ENCODE measurements around the gene SCLY. TPM values are rescaled to one million over a fixed set of nuclear protein-coding genes. Genes with fewer than 3 reads are reported as not detected.
"Not testable (repeated sequence)": the region's sequence is repeated elsewhere in the genome, so short reads cannot be mapped to it uniquely, and the experiment has no call there.

SCLY gene
- total RNA-seq, 2 experiments from 2014 or later, result 27.1 to 30.0 TPM

DNA sequence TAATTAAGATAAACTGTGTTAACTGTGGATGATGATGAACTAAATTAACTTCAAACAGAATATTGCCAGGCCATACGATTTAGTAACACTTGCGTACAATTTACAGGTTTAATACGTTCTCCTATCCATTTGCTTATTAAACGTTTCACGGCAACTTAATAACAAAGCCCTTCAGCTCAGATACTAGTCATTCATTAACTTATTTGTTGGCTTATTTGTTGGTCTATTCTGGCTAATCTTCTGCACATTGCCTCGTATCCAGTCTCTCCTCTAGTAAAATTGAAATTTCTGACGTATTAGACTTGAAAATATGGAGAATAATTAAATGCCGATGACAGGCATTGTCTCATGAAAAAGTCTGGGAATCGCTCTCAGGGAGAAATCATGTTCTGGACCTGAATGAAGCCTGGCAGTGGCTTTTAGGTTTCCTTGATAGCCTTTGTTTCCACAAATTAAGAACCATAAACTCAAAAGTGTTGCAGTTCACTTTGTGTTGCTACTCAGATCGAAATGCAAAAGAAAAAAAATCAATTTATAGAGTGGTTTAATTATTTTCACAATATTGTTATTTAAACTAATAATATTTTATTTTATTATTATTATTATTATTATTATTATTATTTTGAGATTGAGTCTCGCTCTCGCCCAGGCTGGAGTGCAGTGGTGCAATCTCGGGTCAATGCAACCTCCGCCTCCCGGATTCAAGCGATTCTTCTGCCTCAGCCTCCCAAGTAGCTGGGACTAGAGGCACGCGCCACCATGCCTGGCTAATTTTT lies 4.5 kb downstream of the SCLY start:
- CTCF ChIA-PET, result no interaction called here
- POLR2A ChIA-PET, result no interaction called here
- Mint-ChIP-seq H3K27me3 (no peaks in the 10 kb centered on the region), H3K27ac (no peak overlapping the region), H3K9me3 (peaks cover 9% of the 10 kb centered on the region), H3K36me3 (ENCODE audit: low read depth) (peaks cover 53% of the 10 kb centered on the region), H3K4me1 (peaks cover 69% of the 10 kb centered on the region), H3K4me3 (no peak overlapping the region)
- no peak for DNase-seq

DNA sequence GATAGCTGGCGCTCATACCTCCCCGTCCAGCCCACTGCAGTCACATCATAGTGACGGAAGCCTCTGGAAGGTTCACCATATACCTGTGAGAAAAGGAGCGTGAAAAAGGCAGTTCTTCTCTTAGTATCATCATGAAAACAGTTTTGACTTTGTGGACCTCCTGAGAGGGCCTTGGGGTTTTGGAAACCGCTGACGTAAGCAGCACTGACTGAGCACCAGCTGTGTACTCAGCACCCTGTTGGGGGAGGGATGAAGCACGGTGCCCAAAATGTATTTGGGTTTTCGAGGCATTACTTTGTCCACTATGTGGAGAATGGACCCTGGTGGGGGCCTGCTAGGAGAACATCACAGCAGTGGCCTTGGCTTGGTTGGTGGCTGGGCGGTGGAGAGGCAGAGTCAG lies 5.4 kb downstream of the SCLY start:
- no peak for DNase-seq
- ChIA-PET POLR2A (interaction anchor here (0.6 to 0.7 kb wide), 2 partner anchors 43 to 60 kb away, joined by 3 to 4 read pairs; no protein-coding TSS in a partner anchor), CTCF (no interaction called here)
- Mint-ChIP-seq H3K4me3 (no peak overlapping the region), H3K27ac (peak overlapping the region; percentile 14), H3K27me3 (no peaks in the 10 kb centered on the region), H3K9me3 (peaks cover 9% of the 10 kb centered on the region), H3K36me3 (ENCODE audit: low read depth) (peaks cover 55% of the 10 kb centered on the region), H3K4me1 (peaks cover 71% of the 10 kb centered on the region)

DNA sequence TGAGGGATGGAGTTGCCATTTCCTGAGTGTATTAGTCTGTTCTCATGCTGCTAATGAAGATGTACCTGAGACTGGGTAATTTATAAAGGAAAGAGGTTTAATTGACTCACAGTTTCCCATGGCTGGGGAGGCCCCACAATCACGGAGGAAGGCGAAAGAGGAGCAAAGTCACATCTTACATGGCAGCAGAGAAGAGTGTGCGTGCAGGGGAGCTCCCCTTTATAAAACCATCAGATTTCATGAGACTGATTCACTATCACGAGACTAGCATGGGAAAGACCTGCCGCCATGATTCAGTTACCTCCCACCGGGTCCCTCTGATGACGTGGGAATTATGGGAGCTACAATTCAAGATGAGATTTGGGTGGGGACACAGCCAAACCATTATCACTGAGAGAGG lies 5.9 kb downstream of the SCLY start:
- CTCF ChIA-PET, H3K9me3 Mint-ChIP-seq, H3K4me3 Mint-ChIP-seq, H3K27me3 Mint-ChIP-seq, DNase-seq: not testable (repeated sequence)
- Mint-ChIP-seq H3K36me3 (ENCODE audit: low read depth) (peaks cover 57% of the 10 kb centered on the region), H3K27ac (peak overlapping the region; percentile 14), H3K4me1 (peaks cover 67% of the 10 kb centered on the region)
- POLR2A ChIA-PET, result interaction anchor here (0.7 kb wide), 1 partner anchor 42 kb away, joined by 4 read pairs; no protein-coding TSS in a partner anchor

- Mint-ChIP-seq H3K27ac (peak overlapping the region; percentile 1), H3K9me3 (peaks cover 19% of the 10 kb centered on the region), H3K27me3 (no peaks in the 10 kb centered on the region), H3K4me3 (no peak overlapping the region), H3K36me3 (ENCODE audit: low read depth) (peaks cover 69% of the 10 kb centered on the region), H3K4me1 (peaks cover 60% of the 10 kb centered on the region)
- CTCF ChIA-PET, result interaction anchor here (1.1 kb wide), 2 partner anchors 15 to 17 kb away, joined by 4 read pairs; no protein-coding TSS in a partner anchor
- POLR2A ChIA-PET, result no interaction called here
- no peak for DNase-seq
These were observed 7.1 kb downstream of the SCLY start for GRCh38 chr2:238067939-238068338.

GRCh38 chr2:238069021-238069709 lies 8.4 kb downstream of the SCLY start:
- H3K4me3 Mint-ChIP-seq, result peak overlapping the region; percentile 54
- no peak for DNase-seq
- H3K9me3 Mint-ChIP-seq, result peaks cover 23% of the 10 kb centered on the region
- H3K4me1 Mint-ChIP-seq, result peaks cover 48% of the 10 kb centered on the region
- peak overlapping the region; percentile 86 for H3K27ac Mint-ChIP-seq
- H3K27me3 Mint-ChIP-seq, result no peaks in the 10 kb centered on the region
- peaks cover 78% of the 10 kb centered on the region for H3K36me3 Mint-ChIP-seq (ENCODE audit: low read depth)
- ChIA-PET CTCF (no interaction called here), POLR2A (interaction anchor here (0.6 kb wide), 1 partner anchor 218 kb away, joined by 3 read pairs; no protein-coding TSS in a partner anchor)

DNA sequence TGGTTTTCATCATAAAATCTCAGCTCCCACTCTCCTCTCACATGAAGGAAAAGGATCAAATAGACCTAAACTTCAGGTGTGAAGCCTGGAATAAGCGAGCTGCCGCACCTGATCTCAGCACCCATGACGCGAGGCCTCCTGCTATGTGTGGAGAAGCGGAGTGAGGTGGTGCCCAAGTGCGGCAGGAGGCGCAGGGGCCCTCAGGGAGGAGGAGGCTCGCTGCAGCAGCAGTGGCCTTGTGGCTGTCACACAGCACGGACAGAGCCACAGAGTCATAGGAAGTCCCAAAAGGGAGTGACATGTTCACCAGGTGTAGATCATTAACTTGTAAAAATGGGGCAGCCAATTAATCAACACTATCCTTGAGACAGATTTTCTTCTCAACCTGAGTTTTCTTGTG lies 9.1 kb downstream of the SCLY start:
- peaks cover 43% of the 10 kb centered on the region for H3K4me1 Mint-ChIP-seq
- CTCF ChIA-PET, result no interaction called here
- no peak for DNase-seq

DNA sequence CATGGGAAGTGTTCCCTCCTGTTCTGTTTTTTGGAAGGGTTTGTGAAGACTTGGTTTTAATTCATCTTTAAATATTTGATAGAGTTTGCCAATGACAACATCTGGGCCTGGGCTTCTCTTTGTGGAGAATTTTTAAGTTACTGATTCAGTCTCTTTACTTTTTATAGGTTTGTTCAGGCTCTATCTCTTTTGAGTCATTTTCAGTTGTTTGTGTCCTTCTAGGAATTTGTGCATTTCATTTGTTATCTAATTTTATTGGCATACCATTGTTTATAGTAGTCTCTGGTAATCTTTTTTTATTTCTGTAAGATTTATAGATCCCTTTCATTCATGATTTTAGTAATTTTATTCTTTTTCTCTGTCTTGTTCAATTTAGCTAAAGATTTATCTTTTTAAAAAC lies 14.6 kb downstream of the SCLY start:
- Mint-ChIP-seq H3K27ac (no peak overlapping the region), H3K36me3 (ENCODE audit: low read depth) (peaks cover 54% of the 10 kb centered on the region), H3K27me3 (no peaks in the 10 kb centered on the region), H3K4me3 (no peak overlapping the region), H3K4me1 (peaks cover 7% of the 10 kb centered on the region), H3K9me3 (peaks cover 14% of the 10 kb centered on the region)
- POLR2A ChIA-PET, result no interaction called here
- CTCF ChIA-PET, result interaction anchor here (0.7 kb wide), 1 partner anchor 20 kb away, joined by 3 read pairs; no protein-coding TSS in a partner anchor
- no peak for DNase-seq

More for the DNA sequence above, 9.1 kb downstream of the SCLY start:
- POLR2A ChIA-PET, result no interaction called here
- H3K36me3 Mint-ChIP-seq (ENCODE audit: low read depth), result peaks cover 77% of the 10 kb centered on the region
- peaks cover 23% of the 10 kb centered on the region for H3K9me3 Mint-ChIP-seq
- no peak overlapping the region for H3K4me3 Mint-ChIP-seq
- no peak overlapping the region for H3K27ac Mint-ChIP-seq
- H3K27me3 Mint-ChIP-seq, result no peaks in the 10 kb centered on the region

DNA sequence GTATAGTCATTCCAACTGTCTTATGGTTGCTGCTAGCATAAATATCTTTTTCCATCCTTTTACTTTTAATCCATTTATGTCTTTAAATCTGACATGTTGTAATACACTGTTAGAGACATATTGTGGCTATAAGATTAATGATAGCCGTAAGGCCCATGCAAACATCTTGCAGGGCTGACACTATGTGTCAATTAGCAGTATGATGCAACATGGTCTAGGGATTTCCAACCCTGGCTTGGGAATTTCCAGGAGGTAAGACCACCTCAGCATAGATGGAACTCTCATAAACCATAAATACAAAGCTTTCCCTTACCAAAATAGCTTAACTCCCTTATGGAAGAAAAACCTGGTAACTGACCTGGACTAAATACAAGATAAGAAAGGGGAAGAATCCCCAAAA lies 16.5 kb downstream of the SCLY start:
- CTCF ChIA-PET, result interaction anchor here (0.6 kb wide), 1 partner anchor 14 kb away, joined by 4 read pairs; no protein-coding TSS in a partner anchor
- Mint-ChIP-seq H3K27ac (no peak overlapping the region), H3K9me3 (peaks cover 10% of the 10 kb centered on the region), H3K27me3 (no peaks in the 10 kb centered on the region), H3K4me1 (peaks cover 4% of the 10 kb centered on the region), H3K36me3 (ENCODE audit: low read depth) (peaks cover 59% of the 10 kb centered on the region), H3K4me3 (no peak overlapping the region)
- DNase-seq, result no peak
- POLR2A ChIA-PET, result no interaction called here

DNA sequence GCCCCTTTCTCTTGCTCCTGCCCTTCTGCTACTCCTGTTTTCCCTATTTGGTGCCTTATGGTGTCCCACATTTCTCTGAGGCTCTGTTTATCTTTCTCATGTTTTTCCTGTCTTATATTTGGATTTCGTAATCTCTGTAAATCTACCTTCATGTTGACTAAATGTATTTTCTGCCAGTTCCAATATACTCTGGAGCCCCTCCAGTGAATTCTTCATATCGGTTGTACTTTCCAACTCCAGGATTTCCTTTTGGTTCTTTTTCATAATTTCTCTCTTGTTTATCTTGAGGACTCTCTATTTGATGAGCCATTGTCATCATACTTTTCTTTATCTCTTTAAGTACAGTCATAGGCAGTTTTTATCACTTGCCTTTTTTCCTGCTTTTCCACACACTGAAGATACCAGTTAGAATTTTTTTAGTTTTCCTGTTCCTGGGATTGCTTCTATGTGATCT lies 19.1 kb downstream of the SCLY start:
- no peak for DNase-seq
- Mint-ChIP-seq H3K4me1 (peaks cover 5% of the 10 kb centered on the region), H3K27ac (no peak overlapping the region), H3K9me3 (no peaks in the 10 kb centered on the region), H3K4me3 (no peak overlapping the region), H3K27me3 (no peaks in the 10 kb centered on the region), H3K36me3 (ENCODE audit: low read depth) (peaks cover 56% of the 10 kb centered on the region)
- CTCF ChIA-PET, result no interaction called here
- POLR2A ChIA-PET, result no interaction called here

- CTCF ChIA-PET, result interaction anchor here (0.5 kb wide), 1 partner anchor 182 kb away, joined by 4 read pairs; no protein-coding TSS in a partner anchor
- Mint-ChIP-seq H3K27ac (no peak overlapping the region), H3K27me3 (no peaks in the 10 kb centered on the region), H3K36me3 (ENCODE audit: low read depth) (peaks cover 53% of the 10 kb centered on the region), H3K4me1 (peaks cover 5% of the 10 kb centered on the region), H3K4me3 (no peak overlapping the region), H3K9me3 (no peaks in the 10 kb centered on the region)
- no peak for DNase-seq
- POLR2A ChIA-PET, result no interaction called here
These were observed 19.7 kb downstream of the SCLY start for GRCh38 chr2:238080518-238080917.

DNA sequence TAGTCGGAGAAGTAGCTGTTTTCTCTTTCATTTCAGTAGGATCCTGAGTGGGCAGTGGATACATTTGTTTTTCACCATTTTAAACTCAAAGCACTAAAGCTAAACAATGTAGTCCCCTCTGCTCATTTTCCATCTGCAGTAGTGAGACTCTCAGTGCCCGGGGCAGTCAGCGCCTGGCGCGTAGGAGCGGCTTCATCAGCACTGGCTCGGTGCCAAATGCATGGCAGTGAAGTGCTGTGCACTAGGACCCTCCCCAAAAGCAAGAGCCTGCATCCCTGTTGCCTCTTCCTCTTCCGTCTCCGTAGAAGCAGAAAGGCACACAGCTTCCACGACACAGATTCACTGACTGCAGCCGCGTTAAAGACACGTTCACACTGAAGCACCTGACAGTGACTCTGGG lies 20.3 kb downstream of the SCLY start:
- H3K27ac Mint-ChIP-seq, result no peak overlapping the region
- peaks cover 5% of the 10 kb centered on the region for H3K4me1 Mint-ChIP-seq
- CTCF ChIA-PET, result interaction anchor here (0.5 kb wide), 1 partner anchor 183 kb away, joined by 4 read pairs; no protein-coding TSS in a partner anchor
- POLR2A ChIA-PET, result no interaction called here
- H3K4me3 Mint-ChIP-seq, result no peak overlapping the region
- no peaks in the 10 kb centered on the region for H3K27me3 Mint-ChIP-seq
- no peaks in the 10 kb centered on the region for H3K9me3 Mint-ChIP-seq
- H3K36me3 Mint-ChIP-seq (ENCODE audit: low read depth), result peaks cover 56% of the 10 kb centered on the region
- DNase-seq, result no peak

- DNase-seq, result no peak
- ChIA-PET CTCF (no interaction called here), POLR2A (no interaction called here)
- Mint-ChIP-seq H3K4me3 (no peak overlapping the region), H3K27ac (no peak overlapping the region), H3K27me3 (no peaks in the 10 kb centered on the region), H3K4me1 (peaks cover 5% of the 10 kb centered on the region), H3K36me3 (ENCODE audit: low read depth) (peaks cover 54% of the 10 kb centered on the region), H3K9me3 (no peaks in the 10 kb centered on the region)
These were observed 20.8 kb downstream of the SCLY start for GRCh38 chr2:238081561-238081960.

- no peaks in the 10 kb centered on the region for H3K27me3 Mint-ChIP-seq
- no peaks in the 10 kb centered on the region for H3K9me3 Mint-ChIP-seq
- no peak for DNase-seq
- H3K4me1 Mint-ChIP-seq, result peaks cover 10% of the 10 kb centered on the region
- ChIA-PET CTCF (interaction anchor here (0.7 kb wide), 1 partner anchor 26 kb away, joined by 3 read pairs; no protein-coding TSS in a partner anchor), POLR2A (no interaction called here)
- H3K36me3 Mint-ChIP-seq (ENCODE audit: low read depth), result peaks cover 51% of the 10 kb centered on the region
- no peak overlapping the region for H3K4me3 Mint-ChIP-seq
- H3K27ac Mint-ChIP-seq, result no peak overlapping the region
These were observed 21.4 kb downstream of the SCLY start for GRCh38 chr2:238082151-238082550.

Data from activated CD4-positive, alpha-beta T cell treated with anti-CD3 and anti-CD28 coated beads, Interleukin-2, amount 10 ng/mL, durations not matched to agents 7 days and 5 days (primary cell).